ENCODE results near the gene ATP5F1D. TPM values are rescaled to one million over a fixed set of nuclear protein-coding genes. Genes with fewer than 3 reads are reported as not detected.

The ATP5F1D gene
- total and polyA plus RNA-seq, 2 donors (not counting 1 experiment from before 2014, with no cell fraction given) = 150 to 166 TPM

DNA sequence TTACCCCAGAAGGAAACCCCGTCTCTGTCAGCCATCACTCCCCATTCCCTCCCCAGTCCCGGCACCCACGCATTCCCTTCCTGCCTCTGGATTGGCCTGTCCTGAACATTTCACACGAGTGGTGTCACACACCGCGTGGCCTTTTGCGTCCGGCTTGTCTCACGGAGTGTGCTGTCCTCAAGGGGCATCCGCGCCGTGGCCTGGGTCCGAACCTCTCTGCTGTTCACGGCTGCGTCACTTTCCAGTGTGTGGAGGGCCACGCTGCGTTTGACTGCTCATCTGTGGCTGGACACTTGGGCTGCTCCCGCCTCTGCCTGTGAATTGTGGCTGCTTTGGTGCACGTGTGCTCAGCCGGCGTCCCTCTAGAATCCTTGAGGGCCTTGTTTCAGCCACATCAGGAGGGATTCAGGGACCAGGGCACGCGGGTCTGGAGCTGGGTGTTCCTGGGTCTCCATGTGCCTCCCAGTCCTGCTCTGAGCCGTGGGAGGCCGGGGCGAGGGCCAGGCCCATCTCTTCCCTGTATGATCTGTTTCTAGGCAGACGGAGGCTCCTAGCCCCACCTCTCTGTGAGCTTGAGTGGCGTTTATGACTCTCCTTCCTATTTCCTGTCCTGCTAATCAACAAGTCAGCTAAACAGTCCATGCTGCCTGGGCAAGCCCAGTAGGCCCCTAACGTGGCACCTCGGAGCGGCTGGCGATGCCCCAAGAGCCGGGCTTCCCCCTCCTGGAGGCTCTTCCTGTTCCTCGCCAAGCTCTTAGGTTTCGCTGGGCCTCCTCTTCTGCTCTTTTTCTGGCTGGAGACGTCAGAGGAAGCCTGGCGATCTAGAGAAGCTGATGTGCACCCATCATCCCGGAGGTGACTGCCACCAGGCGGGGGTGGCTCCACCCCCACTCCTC is 27.9 kb upstream of the ATP5F1D start:
- Histone ChIP-seq H3K27me3 (replicated peaks in 1 of 4; ENCODE audit: control extremely low read depth in 1 of 4, control insufficient read depth in 3 of 4, insufficient read depth in 4 of 4, low read length in 3 of 4) (no peaks in the 10 kb centered on the region), H4K20me1 (ENCODE audit: control insufficient read depth, insufficient read depth, low read length, poor library complexity, severe bottlenecking) (peaks cover 99% of the 10 kb centered on the region), H3K27ac (ENCODE audit: low read length in 2 of 2) (peak overlapping the region; percentile 50 to 84), H3K4me2 (replicated peaks; ENCODE audit: low read depth, low read length, poor library complexity, severe bottlenecking) (peak overlapping the region; percentile 68), H3K4me3 (ENCODE audit: control extremely low read depth in 1 of 5, extremely low read depth in 1 of 5, insufficient read depth in 1 of 5, low read depth in 2 of 5, low read length in 4 of 5) (peak overlapping the region in 1 of 5 experiments; percentile 12), H2AFZ (ENCODE audit: insufficient read depth, low read depth, low read length, poor library complexity, severe bottlenecking) (peak overlapping the region; percentile 49), H3K4me1 (ENCODE audit: control insufficient read depth in 2 of 2, insufficient read depth in 2 of 2, low read length in 2 of 2) (peaks cover 16 to 20% of the 10 kb centered on the region in 2 donors), H3K36me3 (replicated peaks in 1 of 2; ENCODE audit: control extremely low read depth in 1 of 2, control insufficient read depth in 1 of 2, extremely low read depth in 1 of 2, insufficient read depth in 2 of 2, low read length in 1 of 2) (peaks cover 0 to 21% of the 10 kb centered on the region in 2 experiments), H3K9ac (ENCODE audit: low read length) (peak overlapping the region; percentile 29), H3K79me2 (ENCODE audit: control insufficient read depth, insufficient read depth, low read length) (peaks cover 97% of the 10 kb centered on the region), H3K9me3 (ENCODE audit: control extremely low read depth in 1 of 3, control insufficient read depth in 2 of 3, insufficient read depth in 1 of 3, low read length in 2 of 3) (no peaks in the 10 kb centered on the region)
- Mint-ChIP-seq H3K27ac (peak overlapping the region; percentile 87), H3K27me3 (no peaks in the 10 kb centered on the region), H3K4me1 (peaks cover 22% of the 10 kb centered on the region), H3K9me3 (ENCODE audit: insufficient read depth) (no peaks in the 10 kb centered on the region), H3K4me3 (peak overlapping the region; percentile 67)
- CTCF ChIA-PET = interaction anchor here (0.6 to 1.4 kb wide), 5 partner anchors 10 to 149 kb away, joined by 3 to 5 read pairs (median 4); no protein-coding TSS in a partner anchor
- peak; percentile 75 for ATAC-seq (ENCODE audit: low read depth)
- POLR2A ChIA-PET = no interaction called here
- intact Hi-C loops (cut with micrococcal nuclease) = no loop called here
- 59% methylated on average over 37 of the region's 39 CpGs for WGBS (ENCODE audit: insufficient coverage)
- DNase-seq = peak; percentile 78
- TF ChIP-seq, protein P1, sequence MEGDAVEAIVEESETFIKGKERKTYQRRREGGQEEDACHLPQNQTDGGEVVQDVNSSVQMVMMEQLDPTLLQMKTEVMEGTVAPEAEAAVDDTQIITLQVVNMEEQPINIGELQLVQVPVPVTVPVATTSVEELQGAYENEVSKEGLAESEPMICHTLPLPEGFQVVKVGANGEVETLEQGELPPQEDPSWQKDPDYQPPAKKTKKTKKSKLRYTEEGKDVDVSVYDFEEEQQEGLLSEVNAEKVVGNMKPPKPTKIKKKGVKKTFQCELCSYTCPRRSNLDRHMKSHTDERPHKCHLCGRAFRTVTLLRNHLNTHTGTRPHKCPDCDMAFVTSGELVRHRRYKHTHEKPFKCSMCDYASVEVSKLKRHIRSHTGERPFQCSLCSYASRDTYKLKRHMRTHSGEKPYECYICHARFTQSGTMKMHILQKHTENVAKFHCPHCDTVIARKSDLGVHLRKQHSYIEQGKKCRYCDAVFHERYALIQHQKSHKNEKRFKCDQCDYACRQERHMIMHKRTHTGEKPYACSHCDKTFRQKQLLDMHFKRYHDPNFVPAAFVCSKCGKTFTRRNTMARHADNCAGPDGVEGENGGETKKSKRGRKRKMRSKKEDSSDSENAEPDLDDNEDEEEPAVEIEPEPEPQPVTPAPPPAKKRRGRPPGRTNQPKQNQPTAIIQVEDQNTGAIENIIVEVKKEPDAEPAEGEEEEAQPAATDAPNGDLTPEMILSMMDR (IDR thresholded peaks at IDR 0.05) = no peak
- TF ChIP-seq EZH2 (IDR thresholded peaks at IDR 0.05; ENCODE audit: borderline replicate concordance, insufficient read depth, low read depth, low read length, poor library complexity, severe bottlenecking) = no peak
